GM19328 (cell line): Measurements from ENCODE around the gene PPM1G.
"Not testable (repeated sequence)": the region's sequence is repeated elsewhere in the genome, so short reads cannot be mapped to it uniquely, and the experiment has no call there.

Experiments
- ATAC-seq: cut with Tn5 transposase; IDR thresholded peaks from one replicate; pipeline ENCODE4 v1.9.1; 2021; ENCODE audit warnings: mild to moderate bottlenecking, moderate library complexity; ENCODE audit not compliant: unreplicated experiment

PPM1G gene

DNA sequence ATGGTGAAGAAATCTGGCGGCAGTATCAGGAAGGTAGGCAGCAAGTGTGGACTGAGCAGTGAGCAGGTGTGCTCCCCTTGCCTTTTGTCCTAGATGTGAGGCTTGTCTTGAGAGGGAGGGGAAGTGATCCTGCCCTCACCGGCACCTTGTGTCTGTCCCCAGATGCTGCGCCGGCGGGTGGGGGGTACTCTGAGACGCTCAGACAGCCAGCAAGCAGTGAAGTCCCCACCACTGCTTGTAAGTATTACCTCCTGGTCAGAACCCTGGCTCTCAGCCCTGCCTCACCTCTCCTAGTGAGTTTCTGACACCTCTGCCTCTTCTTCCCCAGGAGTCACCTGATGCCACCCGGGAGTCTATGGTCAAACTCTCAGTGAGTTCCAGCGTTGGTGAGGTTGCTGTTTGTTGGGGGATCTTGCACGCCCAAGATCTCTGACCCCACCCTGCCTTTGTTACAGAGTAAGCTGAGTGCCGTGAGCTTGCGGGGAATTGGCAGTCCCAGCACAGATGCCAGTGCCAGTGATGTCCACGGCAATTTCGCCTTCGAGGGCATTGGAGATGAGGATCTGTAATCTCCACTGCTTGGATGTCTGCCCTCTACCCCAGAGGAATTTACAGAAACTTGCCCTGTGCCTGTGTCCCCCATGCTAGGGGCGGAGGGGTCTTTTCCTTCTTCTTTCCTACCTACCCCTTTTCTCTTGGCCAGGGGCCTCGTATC lies 33.1 kb downstream of the PPM1G start:
- ATAC-seq = no peak

DNA sequence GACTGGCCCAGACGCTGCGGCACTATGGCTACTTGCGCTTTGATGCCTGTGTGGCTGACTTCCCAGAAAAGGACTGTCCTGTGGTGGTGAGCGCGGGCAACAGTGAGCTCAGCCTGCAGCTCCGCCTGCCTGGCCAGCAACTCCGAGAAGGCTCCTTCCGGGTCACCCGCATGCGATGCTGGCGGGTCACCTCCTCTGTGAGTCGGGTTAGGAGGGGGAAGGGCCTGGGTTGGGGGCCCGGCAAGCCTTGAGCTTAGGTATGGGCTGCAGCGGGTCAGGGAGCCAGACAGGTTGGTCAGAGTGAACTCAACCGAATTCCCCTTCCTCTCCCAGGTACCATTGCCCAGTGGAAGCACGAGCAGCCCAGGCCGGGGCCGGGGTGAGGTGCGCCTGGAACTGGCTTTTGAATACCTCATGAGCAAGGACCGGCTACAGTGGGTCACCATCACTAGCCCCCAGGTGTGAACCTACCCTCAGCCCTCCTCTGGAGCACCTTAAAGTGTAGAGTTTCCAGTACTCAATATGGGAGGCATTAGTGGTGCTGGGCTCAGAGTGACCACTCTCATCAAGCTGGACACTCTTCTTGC lies 33.8 kb downstream of the PPM1G start:
- no peak for ATAC-seq

DNA sequence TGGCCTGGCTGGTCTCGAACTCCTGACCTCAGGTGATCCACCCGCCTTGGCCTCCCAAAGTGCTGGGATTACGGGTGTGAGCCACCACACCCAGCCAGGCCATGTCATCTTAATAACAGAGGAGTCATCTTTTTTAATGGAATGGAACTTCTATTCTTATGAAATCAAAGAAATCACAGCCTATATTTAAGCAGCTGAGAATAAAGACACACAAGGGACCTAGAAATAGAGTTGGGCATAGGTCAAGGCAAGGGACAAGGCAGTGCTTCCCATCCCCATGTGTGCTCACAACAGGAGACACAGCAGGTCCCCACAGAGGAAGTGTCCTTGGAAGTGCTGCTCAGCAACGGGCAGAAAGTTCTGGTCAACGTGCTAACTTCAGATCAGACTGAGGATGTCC lies 35.8 kb downstream of the PPM1G start:
- ATAC-seq = no peak

DNA sequence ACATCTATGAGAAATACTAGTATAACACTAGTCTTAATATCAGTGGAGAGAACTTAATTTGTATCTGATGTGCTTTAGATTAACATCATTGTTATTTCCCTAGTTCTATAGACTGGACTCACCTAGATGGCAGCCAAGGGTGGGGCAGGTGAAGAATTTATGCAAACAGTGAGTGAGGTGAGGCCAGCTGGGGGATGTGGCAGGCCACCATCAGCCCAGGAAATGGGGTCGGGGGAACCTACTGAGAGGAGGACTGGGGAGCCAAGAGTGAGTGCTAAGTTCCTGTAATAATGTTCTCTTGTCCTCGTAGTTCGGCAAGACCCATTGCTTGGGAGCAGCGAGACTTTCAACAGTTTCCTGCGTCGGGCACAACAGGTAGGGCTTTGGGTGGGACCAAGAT lies 36.5 kb downstream of the PPM1G start:
- no peak for ATAC-seq

DNA sequence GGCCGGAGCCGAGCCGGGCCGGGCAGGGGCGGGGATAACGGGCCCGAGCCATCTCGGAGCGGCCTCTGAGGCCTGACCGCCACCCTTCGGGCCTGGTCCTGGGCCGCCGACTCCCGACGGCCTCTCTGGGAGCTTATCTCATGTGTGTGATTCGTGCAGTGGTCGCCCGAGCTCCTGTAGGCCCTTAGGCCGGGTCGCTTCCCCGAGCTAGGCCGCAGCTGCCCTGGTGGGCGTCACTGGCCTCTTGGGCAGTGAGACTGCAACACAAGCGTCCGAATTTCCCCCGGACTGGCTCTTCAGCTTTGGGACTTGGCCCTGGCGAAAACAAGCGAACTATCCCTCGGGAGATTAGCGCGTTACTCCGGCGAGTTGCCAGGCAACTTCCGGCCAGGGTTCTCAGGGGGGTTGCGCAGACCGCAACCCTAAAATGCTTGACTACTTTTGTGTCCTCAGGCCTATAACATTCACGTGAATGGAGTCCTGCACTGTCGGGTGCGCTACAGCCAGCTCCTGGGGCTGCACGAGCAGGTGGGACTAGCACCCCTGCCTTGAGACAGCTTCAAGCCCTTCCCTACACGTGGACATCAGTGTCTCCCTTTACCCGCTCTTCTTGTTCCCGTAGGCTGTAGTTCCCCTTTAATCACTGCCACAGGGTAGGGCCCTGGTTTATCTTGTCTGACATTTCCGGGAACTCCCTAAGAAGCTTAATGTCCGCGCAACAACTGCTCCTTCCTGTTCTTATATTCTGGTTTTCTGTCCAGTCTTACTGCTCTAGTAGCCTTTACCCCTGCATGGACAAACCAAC lies 38.4 kb downstream of the PPM1G start:
- ATAC-seq = peak; percentile 8

DNA sequence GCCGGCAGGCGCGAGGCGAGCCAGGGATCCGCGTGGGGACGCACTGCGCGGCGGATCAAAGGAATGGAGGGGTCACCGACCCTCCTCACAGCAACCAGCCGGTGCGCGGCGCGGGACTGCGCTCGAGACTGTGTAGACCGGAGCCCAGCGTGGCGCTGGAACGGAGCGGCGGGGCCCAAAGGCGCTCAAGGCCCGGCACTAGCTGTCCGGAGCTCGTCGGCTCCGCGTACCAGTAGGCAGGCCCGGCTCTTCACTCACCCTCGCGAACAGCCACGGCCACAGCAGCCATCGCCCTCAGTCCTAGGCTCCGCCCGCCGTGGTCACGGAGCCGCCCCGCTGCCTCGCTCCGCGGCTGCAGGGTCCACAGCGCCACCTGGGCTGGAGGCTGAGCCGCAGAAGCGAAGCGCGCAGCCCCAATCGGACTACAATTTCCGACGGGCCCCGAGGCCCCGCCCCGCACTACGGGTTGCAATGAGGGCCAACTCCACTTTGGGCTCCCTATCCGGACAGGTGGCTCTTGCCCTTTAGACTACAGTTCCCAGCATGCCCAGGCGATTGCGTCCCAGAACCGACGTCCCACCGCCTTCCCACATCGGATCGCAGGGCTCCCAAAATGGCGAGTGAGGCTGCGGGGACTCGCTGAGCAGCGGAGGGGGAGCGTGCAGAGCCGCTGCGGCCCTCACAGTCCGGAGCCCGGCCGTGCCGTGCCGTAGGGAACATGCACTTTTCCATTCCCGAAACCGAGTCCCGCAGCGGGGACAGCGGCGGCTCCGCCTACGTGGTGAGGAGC lies 39.2 kb downstream of the PPM1G start, which contains the start of the genes EIF2B4 and SNX17:
TSS of gene EIF2B4 (minus strand) at position 313 of the 790 bp plus-strand sequence. CDS start at position 289, 24 bp downstream.
TSS of gene SNX17 (plus strand) at position 591 of the 790 bp plus-strand sequence. CDS start at position 719, 128 bp downstream.
- ATAC-seq = peak; percentile 84

DNA sequence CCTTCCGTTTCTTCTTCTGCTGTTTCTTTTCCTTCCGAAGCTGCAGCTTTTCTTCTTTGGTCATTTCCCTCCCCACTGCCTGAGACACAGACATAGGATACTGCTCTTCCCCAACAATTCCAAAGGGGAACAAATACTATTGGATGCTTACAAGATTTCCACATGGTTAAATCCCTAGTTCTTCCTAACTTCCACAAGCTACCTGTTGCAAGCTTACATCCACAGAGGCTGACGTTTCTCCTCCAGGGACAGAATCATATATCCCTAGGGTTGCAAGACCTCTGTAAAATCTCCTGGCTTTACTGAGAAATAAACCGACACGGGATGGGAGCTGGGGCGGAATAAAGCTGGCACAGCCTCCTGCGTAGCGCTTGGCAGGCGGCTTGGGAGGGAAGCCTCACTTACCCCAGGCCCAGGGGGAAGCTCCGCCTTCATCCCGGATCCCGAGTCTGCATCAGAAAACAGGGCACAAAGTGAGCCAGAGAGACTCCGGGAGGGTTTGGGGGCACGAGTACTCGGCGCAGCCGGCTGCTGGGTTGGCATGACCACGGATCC lies 39.8 kb downstream of the PPM1G start:
- ATAC-seq = no peak

DNA sequence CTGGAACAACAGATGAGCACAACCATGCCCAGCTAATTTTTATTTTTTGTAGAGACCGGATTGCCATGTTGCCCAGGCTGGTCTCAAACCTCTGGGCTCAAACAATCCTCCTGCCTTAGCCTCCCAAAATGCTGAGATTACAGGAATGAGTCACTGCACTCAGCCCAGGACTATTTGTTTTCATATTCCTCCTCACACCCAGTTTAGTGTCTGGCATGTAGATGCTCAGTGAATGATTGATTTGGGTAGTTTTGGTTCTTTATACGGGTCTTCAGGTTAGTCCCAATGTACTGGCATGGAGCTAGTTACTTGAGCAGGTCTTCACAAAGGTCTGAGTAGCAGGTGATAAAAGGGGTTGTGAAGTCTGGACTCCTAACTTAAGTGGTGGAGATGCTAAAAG lies 45.5 kb downstream of the PPM1G start:
- no peak for ATAC-seq

DNA sequence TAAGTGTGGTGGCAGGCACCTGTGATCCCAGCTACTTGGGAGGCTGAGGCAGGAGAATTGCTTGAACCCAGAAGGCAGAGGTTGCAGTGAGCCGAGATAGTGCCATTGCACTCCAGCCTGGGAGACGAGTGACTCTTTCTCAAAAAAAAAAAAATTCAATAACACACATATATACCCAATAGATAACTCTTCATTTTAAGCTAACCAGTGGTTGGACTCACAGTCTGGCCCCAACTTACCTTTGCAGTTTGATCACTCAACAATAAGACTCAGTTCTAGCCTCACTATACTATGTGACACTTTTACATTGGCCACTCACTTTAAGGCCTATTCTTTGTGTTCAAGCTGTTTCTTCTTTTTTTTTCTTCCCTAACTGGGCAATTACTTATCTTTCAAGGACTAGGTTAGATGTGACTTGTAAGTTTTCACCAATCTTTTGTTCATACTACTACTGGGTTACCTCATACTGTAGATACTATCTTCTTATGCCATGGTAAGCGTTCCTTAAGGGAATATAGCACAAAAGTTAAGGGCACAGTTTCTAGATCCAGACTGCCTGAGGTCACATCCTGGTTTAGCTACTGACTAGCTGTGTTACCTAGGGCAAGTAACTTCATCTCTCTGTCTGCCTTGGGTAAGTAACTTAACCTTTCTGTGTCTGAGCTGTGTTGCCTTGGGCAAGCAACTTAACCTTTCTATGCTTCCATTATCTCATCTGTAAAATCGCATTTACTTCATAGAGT lies 46.5 kb downstream of the PPM1G start:
- no peak for ATAC-seq

DNA sequence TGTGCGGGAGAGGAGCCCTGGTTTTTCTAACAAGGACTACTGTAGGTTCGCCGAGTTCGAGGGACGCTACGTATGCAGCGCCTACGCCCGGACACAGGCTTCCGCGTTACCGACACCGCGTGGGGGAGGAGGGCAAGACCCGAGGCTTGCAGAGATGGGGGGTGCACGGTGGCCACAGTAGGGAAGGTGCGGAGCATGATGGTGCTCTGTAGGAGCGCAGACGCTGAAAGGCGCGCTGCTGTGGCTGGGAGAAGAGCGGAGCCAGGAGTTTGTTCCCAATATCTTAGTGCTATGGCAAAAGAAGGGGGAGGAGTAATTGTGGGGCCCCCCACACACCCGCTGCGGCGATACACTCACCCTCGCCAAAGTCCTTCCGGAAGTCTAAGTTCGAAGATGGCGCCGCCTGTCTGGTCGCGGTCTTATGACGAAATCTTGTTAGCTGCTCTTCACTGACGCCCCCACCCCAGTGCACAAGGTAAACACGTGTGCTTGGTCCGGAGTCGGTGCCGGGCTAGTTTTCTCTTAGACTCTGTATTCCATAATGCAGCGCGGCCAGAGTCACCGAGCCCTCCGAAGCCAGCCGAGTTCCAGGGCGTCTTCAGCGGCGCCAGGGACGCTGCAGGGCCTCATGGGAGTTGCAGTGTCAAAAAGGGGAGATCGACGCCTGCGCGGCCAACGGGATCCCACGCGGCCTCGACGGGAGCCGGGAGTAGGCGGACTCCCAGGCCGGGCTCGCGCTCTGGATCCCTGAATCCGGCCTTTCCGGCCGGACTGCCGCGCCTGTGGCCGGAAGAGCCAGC lies 52.8 kb downstream of the PPM1G start, which contains the start of gene GTF3C2:
TSS of gene GTF3C2 (minus strand) at position 383 of the 800 bp plus-strand sequence. CDS start 13,210 bp downstream, outside the sequence.
- ATAC-seq = peak; percentile 80

DNA sequence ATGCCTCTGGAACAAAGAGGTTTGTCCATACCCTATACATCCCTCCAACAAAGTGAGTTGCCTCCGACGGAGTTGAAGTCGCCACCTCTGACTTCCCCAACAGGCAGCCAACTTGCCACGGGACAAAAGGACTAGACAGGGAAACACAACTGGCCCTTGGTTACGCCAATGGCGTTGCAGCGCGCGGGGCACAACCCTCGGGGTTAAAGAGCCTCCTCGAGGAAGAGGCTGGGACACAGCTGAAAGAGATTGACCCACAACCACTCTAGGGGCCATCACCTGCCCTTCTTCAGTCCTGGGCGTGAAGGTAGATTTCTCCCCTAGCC lies 53.4 kb downstream of the PPM1G start:
- peak; percentile 35 for ATAC-seq

DNA sequence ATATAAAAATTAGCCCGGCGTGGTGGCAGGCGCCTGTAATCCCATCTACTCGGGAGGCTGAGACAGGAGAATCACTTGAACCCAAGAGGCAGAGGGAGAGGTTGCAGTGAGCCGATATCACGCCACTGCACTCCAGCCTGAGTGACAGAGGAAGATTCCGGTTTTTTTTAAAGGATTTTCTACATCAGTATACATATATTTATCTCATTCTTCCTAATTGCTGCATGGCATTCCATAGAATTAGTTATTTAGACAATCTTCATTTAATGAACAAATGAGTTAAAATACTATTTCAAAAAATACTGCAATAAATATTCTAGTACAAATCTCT lies 54.8 kb downstream of the PPM1G start:
- ATAC-seq = no peak

DNA sequence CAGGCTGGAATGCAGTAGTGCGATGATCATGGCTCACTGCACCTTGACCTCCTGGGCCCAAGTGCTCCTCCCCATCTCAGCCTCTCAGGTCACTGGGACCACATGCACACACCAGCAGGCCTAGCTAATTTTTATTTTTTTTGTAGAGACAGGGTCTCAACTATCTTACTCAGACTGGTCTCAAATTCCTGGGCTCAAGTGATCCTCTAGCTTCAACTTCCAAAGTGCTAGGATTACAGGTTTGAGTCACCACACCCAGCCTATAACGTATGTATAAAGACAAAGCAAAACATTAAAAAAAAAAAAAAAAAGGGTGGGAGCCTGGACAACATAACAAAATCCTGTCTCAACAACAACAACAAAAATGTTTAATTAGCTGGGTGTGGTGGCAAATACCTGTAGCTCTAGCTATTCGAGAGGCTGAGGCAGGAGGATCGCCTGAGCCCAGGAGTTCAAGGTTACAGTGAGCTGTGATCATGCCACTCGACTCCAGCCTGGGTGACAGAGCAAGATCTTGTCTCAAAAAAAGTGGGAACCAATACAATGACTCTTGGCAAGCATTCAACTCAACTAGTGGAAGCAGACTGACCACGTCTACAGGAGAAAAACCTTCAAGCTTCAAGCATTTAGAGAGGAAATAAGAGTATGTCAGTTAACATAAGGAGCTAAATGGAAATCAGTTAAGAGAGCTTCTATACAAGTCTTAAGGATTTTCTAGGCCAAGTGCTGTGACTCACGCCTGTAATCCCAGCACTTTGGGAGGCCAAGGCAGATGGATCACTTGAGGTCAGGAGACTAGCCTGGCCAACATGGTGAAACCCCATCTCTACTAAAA lies 55.4 kb downstream of the PPM1G start:
- no peak for ATAC-seq

DNA sequence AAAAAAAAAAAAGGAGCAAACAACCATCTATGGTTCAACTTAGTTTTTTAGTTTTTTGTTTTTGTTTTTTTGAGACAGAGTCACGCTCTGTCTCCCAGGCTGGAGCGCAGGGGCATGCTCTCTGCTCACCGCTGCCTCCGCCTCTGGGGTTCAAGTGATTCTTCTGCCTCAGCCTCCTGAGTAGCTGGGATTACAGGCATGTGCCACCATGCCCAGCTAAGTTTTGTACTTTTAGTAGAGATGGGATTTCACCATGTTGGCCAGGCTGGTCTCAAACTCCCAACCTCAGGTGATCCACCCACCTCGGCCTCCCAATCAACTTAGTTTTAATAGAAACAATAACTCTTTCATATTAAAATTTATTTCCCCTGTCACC lies 56.0 kb downstream of the PPM1G start:
- not testable (repeated sequence) for ATAC-seq

DNA sequence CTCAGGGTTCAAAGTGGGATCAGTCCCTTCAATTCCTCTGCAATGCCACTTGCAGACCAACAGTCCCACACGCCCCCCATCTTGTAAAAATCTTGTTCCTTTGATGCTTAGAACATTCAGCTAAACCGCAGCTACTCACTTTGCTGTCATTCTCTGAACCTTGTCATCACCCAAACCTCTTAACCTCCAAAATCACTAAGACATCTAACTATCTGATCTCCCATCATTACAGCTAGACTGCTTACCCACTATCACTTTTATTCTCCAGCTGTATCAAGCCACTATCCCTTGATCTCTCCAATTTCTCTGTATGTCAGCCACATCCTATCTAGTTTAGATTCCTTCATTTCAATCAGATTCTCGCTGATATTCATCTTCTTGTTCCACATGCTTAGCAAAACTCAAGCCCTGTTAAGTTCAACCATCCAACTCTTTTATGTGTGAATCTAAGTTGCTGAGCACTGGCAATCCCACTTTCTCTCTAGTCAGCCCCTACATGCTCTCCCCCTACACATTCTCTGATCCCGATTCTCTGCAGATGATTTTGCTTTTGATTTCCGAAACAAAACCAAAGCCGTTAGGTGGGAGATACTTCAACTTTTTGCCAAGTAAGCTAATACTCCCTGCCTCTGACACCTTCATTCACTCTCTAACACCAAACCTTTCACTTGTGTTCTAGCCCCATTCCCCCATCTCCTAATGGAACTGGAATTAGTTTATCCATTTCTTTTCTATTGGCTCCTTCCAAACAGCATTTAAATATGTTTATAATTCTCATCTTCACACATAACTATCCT lies 57.4 kb downstream of the PPM1G start:
- ATAC-seq = no peak

DNA sequence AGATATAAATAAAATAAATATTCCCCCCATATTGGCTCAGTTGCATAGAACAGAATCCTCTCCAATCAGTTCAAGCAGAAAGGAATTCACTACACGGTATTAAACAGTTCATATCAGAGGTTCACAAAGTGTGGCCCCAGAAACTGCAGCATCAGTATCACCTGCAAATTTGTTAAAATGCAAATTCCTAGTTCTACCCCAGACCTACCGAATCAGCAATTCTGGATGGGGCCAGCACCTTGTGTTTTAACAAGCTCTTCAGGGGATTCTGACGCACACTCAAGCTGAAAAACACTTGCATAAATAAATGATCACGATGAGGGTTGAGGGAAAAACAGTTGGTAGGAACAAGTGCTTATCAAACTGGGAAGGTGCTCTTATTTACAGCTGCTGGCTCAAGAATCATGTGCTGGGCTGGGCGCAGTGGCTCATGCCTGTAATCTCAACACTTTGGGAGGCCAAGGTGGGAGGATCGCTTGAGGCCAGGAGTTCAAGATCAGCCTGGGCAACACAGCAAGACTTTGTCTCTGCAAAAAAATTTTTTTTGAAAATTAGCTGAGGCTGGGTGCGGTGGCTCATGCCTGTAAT lies 59.2 kb downstream of the PPM1G start:
- ATAC-seq = no peak

DNA sequence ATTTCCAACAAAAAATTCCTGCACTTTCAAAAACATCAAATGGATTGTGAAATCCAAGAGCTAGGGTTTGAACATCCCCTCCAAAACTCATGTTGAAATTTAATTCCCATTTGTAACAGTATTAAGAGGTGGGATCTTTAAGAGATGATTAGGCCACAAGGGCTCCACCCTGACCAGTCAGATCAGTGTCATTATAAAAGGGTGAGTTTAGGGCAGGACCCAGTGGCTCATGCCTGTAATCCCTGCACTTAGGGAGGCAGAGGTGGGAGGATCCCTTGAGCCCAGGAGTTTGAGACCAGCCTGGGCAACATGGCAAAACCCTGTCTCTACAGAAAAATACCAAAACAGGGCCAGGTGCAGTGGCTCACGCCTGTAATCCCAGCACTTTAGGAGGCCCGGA lies 61.8 kb downstream of the PPM1G start:
- no peak for ATAC-seq
